Kidney epithelial cell (primary cell): Measurements from ENCODE around the gene MAZ. TPM values are rescaled to one million over a fixed set of nuclear protein-coding genes. Genes with fewer than 3 reads are reported as not detected.

ENCODE experiments used
- DNase-seq: peaks from one replicate; pipeline ENCODE4 v3.0.0-alpha.2; 2010; ENCODE audit warnings: low read depth
- H3K27me3 ChIP-seq: 2 replicates; pipeline ENCODE4 v1.6.0; 2011; ENCODE audit warnings: low read length; ENCODE audit not compliant: control insufficient read depth, insufficient read depth
- H3K36me3 ChIP-seq: 2 replicates; pipeline ENCODE4 v1.5.1; 2011; ENCODE audit warnings: low read length; ENCODE audit not compliant: control insufficient read depth, insufficient read depth
- H3K4me3 ChIP-seq: 2 replicates; pipeline ENCODE4 v1.5.1; 2011; ENCODE audit warnings: low read depth, mild to moderate bottlenecking, control low read depth, low read length
- CTCF ChIP-seq: IDR thresholded peaks from 2 replicates; pipeline ENCODE4 v1.5.1; 2011; ENCODE audit warnings: mild to moderate bottlenecking, moderate library complexity, low read length, control low read depth, inconsistent platforms; ENCODE audit not compliant: insufficient read depth, poor library complexity, severe bottlenecking
- total RNA-seq: library from RNA; depleted of rRNA; stranded (reverse); fragments of >200 nt; gene quantifications from 2 replicates; pipeline ENCODE4 v1.2.3, GENCODE V29; 2015

The MAZ gene
- total RNA-seq, 1 donor from 2014 or later, result 164 TPM

GRCh38 chr16:29763326-29763725 lies 43.0 kb upstream of the MAZ start:
- no peak for DNase-seq
- Histone ChIP-seq H3K27me3 (peaks cover 2% of the 10 kb centered on the region), H3K36me3 (no peaks in the 10 kb centered on the region), H3K4me3 (no peak overlapping the region)
- no peak for TF ChIP-seq CTCF

GRCh38 chr16:29765167-29766032 lies 40.9 kb upstream of the MAZ start:
- no peaks in the 10 kb centered on the region for H3K36me3 ChIP-seq
- DNase-seq, result no peak
- no peak for TF ChIP-seq CTCF
- peaks cover 2% of the 10 kb centered on the region for H3K27me3 ChIP-seq
- no peak overlapping the region for H3K4me3 ChIP-seq

- Histone ChIP-seq H3K27me3 (peaks cover 2% of the 10 kb centered on the region), H3K36me3 (no peaks in the 10 kb centered on the region), H3K4me3 (no peak overlapping the region)
- no peak for TF ChIP-seq CTCF
- DNase-seq, result no peak
Measured at GRCh38 chr16:29766571-29766970, 39.8 kb upstream of the MAZ start.

- TF ChIP-seq CTCF, result no peak
- DNase-seq, result no peak
- Histone ChIP-seq H3K36me3 (no peaks in the 10 kb centered on the region), H3K27me3 (peaks cover 2% of the 10 kb centered on the region), H3K4me3 (no peak overlapping the region)
Measured at GRCh38 chr16:29767062-29767461, 39.3 kb upstream of the MAZ start.

- no peaks in the 10 kb centered on the region for H3K27me3 ChIP-seq
- H3K36me3 ChIP-seq, result no peaks in the 10 kb centered on the region
- DNase-seq, result no peak
- no peak for TF ChIP-seq CTCF
- no peak overlapping the region for H3K4me3 ChIP-seq
Measured at GRCh38 chr16:29769507-29769906, 36.8 kb upstream of the MAZ start.
